Omental fat pad (tissue), 4 donors: ENCODE results near the gene DPP3. TPM values are rescaled to one million over a fixed set of nuclear protein-coding genes. Genes with fewer than 3 reads are reported as not detected.

Experiments used
- ATAC-seq: fragments of 150-250 bp; one replicate; pipeline ENCODE4 v1.9.1; 2016; ENCODE audit warnings: mild to moderate bottlenecking, moderate library complexity; ENCODE audit not compliant: low FRiP score
- DNase-seq: peaks from one replicate; pipeline ENCODE4 v3.0.0-alpha.2; 2019; ENCODE audit warnings: low spot score
- total RNA-seq, 4 donors: library from RNA; depleted of rRNA; stranded (reverse); fragments of >200 nt; gene quantifications; one replicate each; pipeline ENCODE4 v1.1.0, GENCODE V29; 2016
- TF ChIP-seq, protein P1 (sequence below), 3 donors: fragments of 450-650 bp; IDR thresholded peaks; one replicate each; pipeline ENCODE4 v1.5.1; 2016 to 2017; ENCODE audit warnings: antibody characterized with exemption in 3 of 3, mild to moderate bottlenecking in 3 of 3, moderate library complexity in 2 of 3

Gene DPP3
- total RNA-seq, 4 donors from 2014 or later: 13.9 to 23.9 (median 21.0) TPM

DNA sequence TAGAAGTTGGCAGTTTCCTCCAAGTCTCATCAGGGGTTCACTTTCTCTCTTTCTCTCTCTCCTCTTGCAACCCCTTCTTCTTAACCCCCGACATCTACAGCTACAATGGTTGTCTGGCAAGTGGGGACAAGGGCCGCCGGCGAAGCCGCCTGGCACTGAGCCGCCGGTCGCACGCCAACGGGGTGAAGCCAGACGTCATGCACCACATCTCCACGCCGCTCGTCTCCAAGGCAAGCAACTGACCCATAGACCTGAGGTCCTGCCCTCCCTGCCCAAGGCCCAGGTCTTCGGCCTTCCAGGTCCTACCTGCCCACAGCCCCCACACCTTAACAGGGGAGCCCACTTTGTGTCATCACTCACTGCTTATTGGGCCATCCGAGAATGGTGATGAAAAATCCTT lies 9.1 kb upstream of the DPP3 start:
- DNase-seq (no peak), ATAC-seq (no peak)
- TF ChIP-seq, protein P1, sequence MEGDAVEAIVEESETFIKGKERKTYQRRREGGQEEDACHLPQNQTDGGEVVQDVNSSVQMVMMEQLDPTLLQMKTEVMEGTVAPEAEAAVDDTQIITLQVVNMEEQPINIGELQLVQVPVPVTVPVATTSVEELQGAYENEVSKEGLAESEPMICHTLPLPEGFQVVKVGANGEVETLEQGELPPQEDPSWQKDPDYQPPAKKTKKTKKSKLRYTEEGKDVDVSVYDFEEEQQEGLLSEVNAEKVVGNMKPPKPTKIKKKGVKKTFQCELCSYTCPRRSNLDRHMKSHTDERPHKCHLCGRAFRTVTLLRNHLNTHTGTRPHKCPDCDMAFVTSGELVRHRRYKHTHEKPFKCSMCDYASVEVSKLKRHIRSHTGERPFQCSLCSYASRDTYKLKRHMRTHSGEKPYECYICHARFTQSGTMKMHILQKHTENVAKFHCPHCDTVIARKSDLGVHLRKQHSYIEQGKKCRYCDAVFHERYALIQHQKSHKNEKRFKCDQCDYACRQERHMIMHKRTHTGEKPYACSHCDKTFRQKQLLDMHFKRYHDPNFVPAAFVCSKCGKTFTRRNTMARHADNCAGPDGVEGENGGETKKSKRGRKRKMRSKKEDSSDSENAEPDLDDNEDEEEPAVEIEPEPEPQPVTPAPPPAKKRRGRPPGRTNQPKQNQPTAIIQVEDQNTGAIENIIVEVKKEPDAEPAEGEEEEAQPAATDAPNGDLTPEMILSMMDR (IDR thresholded peaks at IDR 0.05): no peak

DNA sequence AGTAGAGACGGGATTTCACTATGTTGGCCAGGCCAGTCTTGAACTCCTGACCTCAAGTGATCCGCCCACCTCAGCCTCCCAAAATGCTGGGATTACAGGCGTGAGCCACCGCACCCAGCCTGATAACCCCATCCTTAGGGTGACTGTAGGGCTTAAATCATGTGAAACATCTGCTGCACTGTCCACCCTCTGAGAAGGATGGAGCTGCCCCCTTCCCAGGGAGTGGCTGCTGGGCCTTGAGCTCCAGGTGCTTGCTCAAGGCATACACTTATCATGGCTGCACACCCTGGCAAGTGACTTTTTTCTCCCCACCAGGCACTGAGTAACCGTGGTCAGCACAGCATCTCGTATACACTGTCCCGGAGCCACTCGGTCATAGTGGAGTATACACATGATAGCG lies 8.2 kb upstream of the DPP3 start:
- no peak for DNase-seq
- no peak for ATAC-seq
- TF ChIP-seq, protein P1 (IDR thresholded peaks at IDR 0.05): no peak

DNA sequence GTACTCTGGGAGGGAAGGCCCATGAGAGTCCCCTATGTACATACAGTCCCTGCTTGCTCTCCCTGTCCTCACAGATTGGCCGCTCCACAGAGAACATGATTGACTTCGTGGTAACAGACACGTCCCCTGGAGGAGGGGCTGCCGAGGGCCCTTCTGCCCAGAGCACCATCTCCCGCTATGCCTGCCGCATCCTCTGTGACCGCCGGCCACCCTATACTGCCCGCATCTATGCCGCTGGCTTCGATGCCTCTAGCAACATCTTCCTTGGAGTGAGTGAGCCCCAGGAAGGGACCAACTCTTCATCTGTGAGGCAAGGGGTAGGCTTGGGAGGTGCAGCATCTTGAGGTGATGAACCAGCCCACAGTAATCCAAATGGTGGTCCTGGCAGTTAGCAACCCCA lies 7.1 kb upstream of the DPP3 start:
- no peak for ATAC-seq
- DNase-seq: no peak
- TF ChIP-seq, protein P1 (IDR thresholded peaks at IDR 0.05): no peak

DNA sequence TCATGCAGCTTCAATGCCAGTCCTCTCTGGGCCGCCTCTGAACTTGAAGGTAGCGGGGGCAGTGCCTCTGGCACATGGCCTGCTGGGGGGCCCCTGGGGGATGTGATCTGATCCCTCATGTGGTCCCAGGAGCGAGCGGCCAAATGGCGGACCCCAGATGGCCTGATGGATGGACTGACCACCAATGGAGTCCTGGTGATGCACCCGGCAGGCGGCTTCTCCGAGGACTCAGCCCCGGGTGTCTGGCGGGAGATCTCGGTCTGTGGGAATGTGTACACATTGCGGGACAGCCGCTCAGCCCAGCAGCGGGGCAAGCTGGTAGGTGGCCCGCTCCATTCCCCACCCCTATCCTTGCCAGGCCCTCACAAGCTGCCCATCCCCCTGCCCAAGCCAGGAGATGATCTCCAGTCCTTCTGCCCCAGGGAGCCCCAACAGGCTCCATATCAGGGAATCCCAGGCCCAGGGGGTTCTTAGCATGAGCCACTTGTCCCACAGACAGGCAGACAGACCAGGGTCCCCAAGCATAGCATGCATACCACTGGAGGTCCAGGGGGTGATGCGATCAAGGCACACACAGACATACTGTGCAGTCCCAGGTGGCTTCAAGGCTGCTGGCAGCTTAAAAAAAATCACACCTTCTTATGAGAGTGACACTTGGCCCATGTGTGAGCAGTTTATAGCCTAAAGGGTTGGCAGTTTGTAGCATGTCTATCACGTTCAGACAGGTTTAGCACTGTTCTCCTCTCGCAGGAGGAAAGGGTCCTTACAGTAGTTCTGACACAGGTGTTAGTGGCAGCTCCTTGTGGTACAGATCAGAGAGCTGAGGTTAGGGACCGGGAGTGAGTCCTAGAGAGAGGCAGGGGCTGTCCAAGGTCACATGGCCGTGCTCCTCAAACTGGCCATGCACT lies 6.4 kb upstream of the DPP3 start:
- ATAC-seq: no peak
- TF ChIP-seq, protein P1 (IDR thresholded peaks at IDR 0.05): no peak
- no peak for DNase-seq

DNA sequence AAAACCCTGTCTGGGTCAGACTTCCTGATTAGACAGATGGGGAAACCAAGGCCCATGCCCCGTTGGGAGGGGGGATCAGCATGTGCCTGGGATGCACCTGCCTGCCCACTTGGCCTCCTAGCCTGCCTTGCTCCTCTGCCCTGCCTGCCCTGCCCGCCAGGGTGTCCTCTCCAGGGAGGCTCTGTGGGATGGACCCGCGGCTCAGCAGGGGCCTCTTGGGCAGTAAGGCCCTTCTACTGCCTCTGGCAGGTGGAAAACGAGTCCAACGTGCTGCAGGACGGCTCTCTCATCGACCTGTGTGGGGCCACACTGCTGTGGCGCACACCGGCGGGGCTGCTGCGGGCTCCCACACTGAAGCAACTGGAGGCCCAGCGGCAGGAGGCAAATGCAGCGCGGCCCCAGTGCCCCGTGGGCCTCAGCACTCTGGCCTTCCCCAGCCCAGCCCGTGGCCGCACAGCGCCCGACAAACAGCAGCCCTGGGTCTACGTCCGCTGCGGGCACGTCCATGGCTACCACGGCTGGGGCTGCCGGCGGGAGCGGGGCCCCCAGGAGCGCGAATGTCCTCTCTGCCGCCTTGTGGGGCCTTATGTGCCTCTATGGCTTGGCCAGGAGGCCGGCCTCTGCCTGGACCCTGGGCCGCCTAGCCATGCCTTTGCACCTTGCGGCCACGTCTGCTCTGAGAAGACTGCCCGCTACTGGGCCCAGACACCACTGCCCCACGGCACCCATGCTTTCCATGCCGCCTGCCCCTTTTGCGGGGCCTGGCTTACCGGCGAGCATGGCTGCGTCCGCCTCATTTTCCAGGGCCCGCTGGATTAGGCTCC lies 4.7 kb upstream of the DPP3 start:
- TF ChIP-seq, protein P1 (IDR thresholded peaks at IDR 0.05): no peak
- DNase-seq (no peak), ATAC-seq (no peak)

DNA sequence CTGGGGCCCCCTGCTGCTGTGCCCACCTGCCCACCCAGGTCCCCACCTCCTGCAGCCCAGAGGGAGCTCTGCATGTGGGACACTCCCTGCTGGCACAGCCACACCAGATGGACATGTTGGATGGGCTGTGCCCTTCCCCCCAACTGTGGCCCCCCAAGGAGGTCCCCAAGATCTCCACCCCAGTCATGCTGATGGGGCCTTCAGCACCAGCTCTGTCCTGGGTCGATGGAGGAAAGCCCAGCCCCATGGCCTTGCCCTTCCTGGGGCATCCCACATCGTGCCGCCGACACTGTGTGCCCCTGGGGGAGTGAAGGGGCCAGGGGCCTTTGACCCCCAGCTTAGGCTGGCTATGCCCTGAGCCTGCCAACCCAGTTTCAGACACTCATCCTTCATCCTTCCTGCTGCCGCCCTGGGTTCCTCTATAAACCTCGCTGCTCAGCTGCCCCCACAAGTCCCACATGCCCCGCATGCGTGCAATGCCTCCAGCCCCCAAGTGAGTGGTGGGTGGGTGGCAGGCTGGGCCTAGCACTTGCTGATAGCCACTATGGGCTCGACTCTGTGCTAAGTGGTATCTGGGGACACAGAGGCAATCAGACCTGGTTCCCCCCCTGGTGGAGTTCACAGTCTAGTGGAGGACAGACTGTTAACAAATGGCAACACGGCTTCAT lies 3.9 kb upstream of the DPP3 start:
- ATAC-seq: no peak
- no peak for DNase-seq
- TF ChIP-seq, protein P1 (IDR thresholded peaks at IDR 0.05): no peak
